IMR-90 (cell line): ENCODE data around the gene ELMO1. TPM values are rescaled to one million over a fixed set of nuclear protein-coding genes. Genes with fewer than 3 reads are reported as not detected.
A peak's percentile ranks its signal among the peaks of the same experiment; 100 is the strongest.

ENCODE experiments used
- ATAC-seq: fragments of 200-7000 bp; cut with Tn5 transposase; 2 replicates; pipeline ENCODE4 v1.9.1; 2020; ENCODE audit warnings: low read depth, mild to moderate bottlenecking, moderate library complexity
- BruUV-seq: library from RNA; stranded (reverse); fragments of 400-500 nt; replicated peaks from 2 replicates; lab custom pipeline; 2021; lab: Mats Ljungman, UMichigan
- CTCF ChIA-PET: fragments of 300-600 bp; formaldehyde crosslinking; extraction: SDS; loops from one replicate; lab custom pipeline; 2021; ENCODE audit warnings: antibody characterized with exemption; lab: Yijun Ruan, JAX
- POLR2A ChIA-PET: fragments of 300-600 bp; sonication (Branson Sonifier 250); formaldehyde crosslinking; loops from one replicate; lab custom pipeline; 2022; ENCODE audit warnings: antibody characterized with exemption; ENCODE audit not compliant: unreplicated experiment; lab: Charles Lee
- DNase-seq: peaks from one replicate; pipeline ENCODE4 v3.0.0; 2013
- H2AFZ ChIP-seq: replicated peaks from 2 replicates; pipeline ENCODE3; 2013; ENCODE audit warnings: low read length, mild to moderate bottlenecking; ENCODE audit not compliant: poor library complexity
- H2AK5ac ChIP-seq: 2 replicates; pipeline ENCODE4 v1.6.1; 2013; ENCODE audit warnings: low read depth, low read length, inconsistent platforms
- H2AK9ac ChIP-seq: replicated peaks from 2 replicates; pipeline ENCODE3; 2013; ENCODE audit warnings: mild to moderate bottlenecking, low read depth, low read length, moderate library complexity; ENCODE audit not compliant: poor library complexity
- H2BK120ac ChIP-seq: 2 replicates; pipeline ENCODE4 v1.6.1; 2013; ENCODE audit warnings: low read depth, low read length, inconsistent platforms
- H2BK15ac ChIP-seq: 3 replicates; pipeline ENCODE4 v1.6.1; 2013; ENCODE audit warnings: low read depth, low read length, inconsistent platforms
- H2BK20ac ChIP-seq: 2 replicates; pipeline ENCODE4 v1.6.1; 2013; ENCODE audit warnings: low read depth, mild to moderate bottlenecking, inconsistent platforms, low read length, moderate library complexity
- H2BK5ac ChIP-seq: 2 replicates; pipeline ENCODE4 v1.6.1; 2013; ENCODE audit warnings: mild to moderate bottlenecking, low read depth, low read length, inconsistent platforms; ENCODE audit not compliant: poor library complexity, severe bottlenecking
- H3K14ac ChIP-seq: replicated peaks from 2 replicates; pipeline ENCODE4 v1.6.1; 2013; ENCODE audit warnings: low read depth, low read length, inconsistent platforms
- H3K18ac ChIP-seq: 2 replicates; pipeline ENCODE4 v1.6.1; 2013; ENCODE audit warnings: low read depth, low read length, control low read depth
- H3K23ac ChIP-seq: 2 replicates; pipeline ENCODE4 v1.6.1; 2013; ENCODE audit warnings: low read depth, low read length, inconsistent platforms
- H3K27ac ChIP-seq: 2 replicates; pipeline ENCODE4 v1.5.1; 2013; ENCODE audit warnings: mild to moderate bottlenecking, control low read depth, low read length; ENCODE audit not compliant: insufficient read depth
- H3K27me3 ChIP-seq: 2 replicates; pipeline ENCODE4 v1.6.1; 2013; ENCODE audit warnings: low read length; ENCODE audit not compliant: control insufficient read depth, insufficient read depth
- H3K36me3 ChIP-seq: 2 replicates; pipeline ENCODE4 v1.6.1; 2013; ENCODE audit warnings: low read length, mixed read lengths; ENCODE audit not compliant: control insufficient read depth, insufficient read depth
- H3K4ac ChIP-seq: 2 replicates; pipeline ENCODE4 v1.6.1; 2013; ENCODE audit warnings: low read depth, low read length, inconsistent platforms
- H3K4me1 ChIP-seq: 2 replicates; pipeline ENCODE4 v1.6.1; 2013; ENCODE audit warnings: low read length, mixed read lengths; ENCODE audit not compliant: control insufficient read depth, insufficient read depth
- H3K4me2 ChIP-seq: 2 replicates; pipeline ENCODE4 v1.6.1; 2013; ENCODE audit warnings: low read depth, mild to moderate bottlenecking, control low read depth, low read length, moderate library complexity
- H3K4me3 ChIP-seq: 2 replicates; pipeline ENCODE4 v1.5.1; 2013; ENCODE audit warnings: low read depth, mild to moderate bottlenecking, control low read depth, low read length, moderate library complexity; ENCODE audit not compliant: insufficient read depth
- H3K56ac ChIP-seq: 2 replicates; pipeline ENCODE4 v1.6.1; 2013; ENCODE audit warnings: low read length, inconsistent platforms; ENCODE audit not compliant: insufficient read depth; ENCODE audit errors: extremely low read depth
- H3K79me1 ChIP-seq, 2 experiments: 2 replicates each; pipeline ENCODE4 v1.6.1; 2013; ENCODE audit warnings: low read length in 2 of 2, inconsistent platforms in 1 of 2, low read depth in 1 of 2
- H3K9ac ChIP-seq: 2 replicates; pipeline ENCODE4 v1.6.1; 2013; ENCODE audit warnings: low read depth, low read length, control low read depth
- H3K9me1 ChIP-seq: 2 replicates; pipeline ENCODE4 v1.6.1; 2013; ENCODE audit warnings: low read length, inconsistent platforms; ENCODE audit not compliant: insufficient read depth
- H3K9me3 ChIP-seq: 2 replicates; pipeline ENCODE4 v1.6.1; 2013; ENCODE audit warnings: low read length; ENCODE audit not compliant: control insufficient read depth, insufficient read depth
- H4K20me1 ChIP-seq: 2 replicates; pipeline ENCODE4 v1.6.1; 2013; ENCODE audit warnings: low read length, inconsistent platforms; ENCODE audit not compliant: insufficient read depth
- H4K5ac ChIP-seq: 2 replicates; pipeline ENCODE4 v1.6.1; 2013; ENCODE audit warnings: mild to moderate bottlenecking, low read depth, low read length, control low read depth
- H4K8ac ChIP-seq, 2 experiments: 2 replicates each; pipeline ENCODE4 v1.6.1; 2013; ENCODE audit warnings: low read depth in 2 of 2, low read length in 2 of 2, control low read depth in 1 of 2, inconsistent platforms in 1 of 2
- H4K91ac ChIP-seq: 2 replicates; pipeline ENCODE4 v1.6.1; 2013; ENCODE audit warnings: low read depth, low read length, inconsistent platforms; ENCODE audit not compliant: insufficient read depth
- CEBPB ChIP-seq: IDR thresholded peaks from 2 replicates; pipeline ENCODE4 v1.6.1; 2012; ENCODE audit warnings: low read depth, low read length, improper control_type of control experiment
- CHD1 ChIP-seq: IDR thresholded peaks from 2 replicates; pipeline ENCODE4 v1.6.1; 2012; ENCODE audit warnings: low read depth, low read length, improper control_type of control experiment
- MAFK ChIP-seq: IDR thresholded peaks from 2 replicates; pipeline ENCODE4 v1.6.1; 2012; ENCODE audit warnings: low read depth, low read length, improper control_type of control experiment
- NFE2L2 ChIP-seq: fragments of 150-350 bp; IDR thresholded peaks from 2 replicates; pipeline ENCODE4 v1.6.1; 2016; ENCODE audit warnings: low read depth, mild to moderate bottlenecking, low read length
- WGBS, 2 experiments: methylation state at CpG; one replicate each; pipeline versions ENCODE4 v1.1.5 to v1.1.7; 2013; ENCODE audit warnings: missing lambda C conversion rate in 2 of 2; ENCODE audit not compliant: insufficient read length in 1 of 2; ENCODE audit errors: extremely low coverage in 2 of 2; 5-methylcytosine and 5-hydroxymethylcytosine counted together
- dilution Hi-C: fragments of 300-500 bp; cut with HindIII; formaldehyde crosslinking; loops from one replicate; pipeline ENCODE4 v1.14.3; 2018; ENCODE audit warnings: low sequenced_read_pairs; ENCODE audit not compliant: unreplicated experiment
- in situ Hi-C: fragments of 300-500 bp; cut with MboI; formaldehyde crosslinking; loops from 3 replicates; pipeline ENCODE4 v1.14.3; 2019; ENCODE audit warnings: low sequenced_read_pairs, inconsistent platforms, mixed read lengths
- intact Hi-C: fragments of 100-400 bp; cut with micrococcal nuclease; formaldehyde crosslinking; loops from 2 replicates; pipeline ENCODE4 v1.10.0; 2022
- polyA plus RNA-seq, 3 experiments: library from polyadenylated mRNA; depleted of rRNA; stranded (reverse); fragments of >200 nt; gene quantifications; 2 replicates each; pipeline ENCODE4 v1.2.3, GENCODE V29; 2012; ENCODE audit warnings: low replicate concordance in 1 of 3
- total RNA-seq: library from RNA; depleted of rRNA; stranded (reverse); fragments of >200 nt; gene quantifications from 2 replicates; pipeline ENCODE4 v1.2.3, GENCODE V29; 2012

The ELMO1 gene
- total and polyA plus RNA-seq, 2 of the 4 experiments (the other 2 are of a cell fraction) = 0.03 TPM; not detected in 1

- in situ Hi-C loops = no loop called here
Measured at GRCh38 chr7:37110660-37111424, 337.8 kb downstream of the ELMO1 start.

More at GRCh38 chr7:37110660-37111424, 337.8 kb downstream of the ELMO1 start:
- Histone ChIP-seq H2AFZ (no peak overlapping the region), H3K4me2 (no peak overlapping the region), H2AK5ac (no peak overlapping the region; the same call in 1 of the 2 replicates), H3K14ac (no peak overlapping the region), H4K8ac (no peak overlapping the region), H4K5ac (0 out of 2 replicates have a peak overlapping the region, but pooled peaks have one; percentile 6), H3K9me3 (peaks cover 2% of the 10 kb centered on the region; the same call in 1 of the 2 replicates), H3K36me3 (no peaks in the 10 kb centered on the region), H4K91ac (peak overlapping the region; percentile 67), H2BK20ac (no peak overlapping the region), H3K4me1 (peaks cover 7% of the 10 kb centered on the region), H2BK120ac (peak overlapping the region; percentile 72), H3K9ac (no peak overlapping the region), H4K20me1 (no peaks in the 10 kb centered on the region), H2BK5ac (no peak overlapping the region), H3K4ac (no peak overlapping the region), H3K18ac (peak overlapping the region; percentile 64; the same call in 1 of the 2 replicates), H3K23ac (no peak overlapping the region; the same call in 1 of the 2 replicates), H2BK15ac (no peak overlapping the region), H2AK9ac (no peak overlapping the region), H3K27ac (no peak overlapping the region), H3K79me1 (no peaks in the 10 kb centered on the region), H3K9me1 (no peaks in the 10 kb centered on the region), H3K27me3 (no peaks in the 10 kb centered on the region), H3K56ac (no peak overlapping the region), H3K4me3 (no peak overlapping the region)
- ChIA-PET CTCF (no interaction called here), POLR2A (no interaction called here)
- no peak for ATAC-seq
- dilution Hi-C loops = no loop called here
- WGBS, 2 experiments = 38% methylated on average over 1 of the region's 5 CpGs; no CpG with 5 or more reads in 1 of the 2 experiments
- BruUV-seq = no TSS peak
- DNase-seq = no peak
- TF ChIP-seq CHD1 (no peak), NFE2L2 (peak; percentile 23; the same call in 1 of the 2 replicates), CEBPB (no peak), MAFK (no peak)
- intact Hi-C loops = no loop called here
